Stimulated activated memory B cell treated with anti-CD40 and anti-IgM and Interleukin-4, amounts not matched to agents 10 μg/mL and 1 μg/mL and 100 μg/mL, for 72 hours (primary cell): ENCODE data around the gene FAM168B.
"Not testable (repeated sequence)": the region's sequence is repeated elsewhere in the genome, so short reads cannot be mapped to it uniquely, and the experiment has no call there.

Experiments
- ATAC-seq: fragments of 150-1000 bp; cut with Tn5 transposase; 2 replicates; pipeline ENCODE4 v1.10.0; 2021
- H3K27ac Mint-ChIP-seq: one replicate; pipeline ENCODE4 v1.8.0; 2022; ENCODE audit warnings: mild to moderate bottlenecking, mixed read lengths
- H3K27me3 Mint-ChIP-seq: one replicate; pipeline ENCODE4 v1.8.0; 2022; ENCODE audit warnings: mixed read lengths
- H3K36me3 Mint-ChIP-seq: one replicate; pipeline ENCODE4 v1.8.0; 2022; ENCODE audit warnings: mixed read lengths
- H3K4me1 Mint-ChIP-seq: one replicate; pipeline ENCODE4 v1.8.0; 2022; ENCODE audit warnings: mixed read lengths
- H3K4me3 Mint-ChIP-seq: one replicate; pipeline ENCODE4 v1.8.0; 2022; ENCODE audit warnings: mild to moderate bottlenecking, moderate library complexity, mixed read lengths
- H3K9me3 Mint-ChIP-seq: one replicate; pipeline ENCODE4 v1.8.0; 2022; ENCODE audit warnings: mixed read lengths

FAM168B gene, protein sequence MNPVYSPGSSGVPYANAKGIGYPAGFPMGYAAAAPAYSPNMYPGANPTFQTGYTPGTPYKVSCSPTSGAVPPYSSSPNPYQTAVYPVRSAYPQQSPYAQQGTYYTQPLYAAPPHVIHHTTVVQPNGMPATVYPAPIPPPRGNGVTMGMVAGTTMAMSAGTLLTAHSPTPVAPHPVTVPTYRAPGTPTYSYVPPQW

GRCh38 chr2:131093006-131093695 is at the start of gene FAM168B:
Gene FAM168B, minus strand, starts transcription at chr2:131093460. Its CDS starts 10,814 bp downstream, at chr2:131082646.
- ATAC-seq: peak; percentile 93
- Mint-ChIP-seq H3K4me3 (peak within 1 kb of the TSS; percentile 91), H3K27ac (peak within 1 kb of the TSS; percentile 95)

DNA sequence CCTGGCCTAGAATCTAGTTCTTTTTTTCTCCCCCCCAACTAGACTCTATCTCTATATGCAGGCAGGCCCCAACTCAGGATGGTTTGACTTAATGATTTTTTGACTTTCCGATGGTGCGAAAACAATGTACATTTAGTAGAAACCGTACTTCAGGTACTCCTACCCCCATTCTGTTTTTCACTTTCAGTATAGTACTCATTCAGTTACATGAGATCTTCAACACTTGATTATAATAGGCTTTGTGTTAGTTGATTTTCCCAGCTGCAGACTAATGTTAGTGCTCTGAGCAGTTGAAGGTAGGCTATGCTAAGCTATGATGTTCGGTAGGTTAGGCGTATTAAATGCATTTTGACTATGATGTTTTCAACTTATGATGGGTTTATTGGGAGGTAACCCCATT is 49.6 kb upstream of the FAM168B start:
- H3K36me3 Mint-ChIP-seq: peaks cover 58% of the 10 kb centered on the region
- peaks cover 24% of the 10 kb centered on the region for H3K4me1 Mint-ChIP-seq
- H3K27ac Mint-ChIP-seq: no peak overlapping the region
- H3K27me3 Mint-ChIP-seq: no peaks in the 10 kb centered on the region
- no peak for ATAC-seq
- H3K9me3 Mint-ChIP-seq: no peaks in the 10 kb centered on the region
- H3K4me3 Mint-ChIP-seq: no peak overlapping the region

More at GRCh38 chr2:131093006-131093695, at the start of gene FAM168B:
- Mint-ChIP-seq H3K27me3 (no peaks in the 10 kb centered on the region), H3K36me3 (peaks cover 12% of the 10 kb centered on the region), H3K4me1 (peaks cover 28% of the 10 kb centered on the region), H3K9me3 (no peaks in the 10 kb centered on the region)

DNA sequence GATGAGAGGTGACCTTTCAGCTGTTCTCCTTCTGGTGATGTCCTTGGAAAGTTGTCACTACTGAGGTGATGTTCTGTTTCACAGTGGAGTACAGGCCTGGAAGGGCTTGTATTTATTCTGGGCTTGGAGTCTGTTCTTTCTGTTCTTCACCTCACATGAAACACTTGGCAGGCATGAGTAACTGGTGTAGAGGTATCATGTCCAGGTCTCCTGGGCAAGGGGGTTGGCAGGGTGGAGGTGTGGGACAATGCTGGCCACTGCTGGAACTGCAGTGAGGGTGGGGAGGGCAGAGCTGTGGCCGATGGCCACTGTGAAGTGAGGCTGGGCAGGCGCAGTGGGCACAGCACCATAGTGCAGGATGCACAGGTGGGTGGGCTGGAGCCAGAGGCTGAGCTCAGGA is 47.3 kb upstream of the FAM168B start:
- Mint-ChIP-seq H3K4me1 (peaks cover 32% of the 10 kb centered on the region), H3K27me3 (no peaks in the 10 kb centered on the region), H3K27ac (no peak overlapping the region)

DNA sequence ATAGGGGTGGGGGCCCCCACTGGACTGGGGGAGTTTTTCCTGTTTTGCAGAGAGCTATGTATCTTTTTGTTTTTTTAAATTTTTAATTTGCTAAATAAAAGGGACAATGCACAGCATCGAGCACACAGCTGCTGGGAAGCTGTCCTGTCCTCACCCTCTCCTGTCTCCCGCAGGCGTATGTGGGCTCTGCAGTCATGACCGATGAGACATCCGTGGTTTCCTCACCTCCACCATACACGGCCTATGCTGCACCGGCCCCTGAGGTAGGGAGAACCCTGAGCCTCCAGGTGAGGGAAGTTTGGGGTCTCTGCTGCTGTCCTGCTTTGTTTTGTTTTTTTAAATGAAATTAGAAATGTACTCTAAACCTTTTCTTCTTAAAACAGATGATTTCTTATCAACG is 39.5 kb upstream of the FAM168B start:
- peaks cover 82% of the 10 kb centered on the region for H3K36me3 Mint-ChIP-seq
- H3K27me3 Mint-ChIP-seq: no peaks in the 10 kb centered on the region
- peaks cover 7% of the 10 kb centered on the region for H3K4me1 Mint-ChIP-seq
- no peak overlapping the region for H3K27ac Mint-ChIP-seq
- no peaks in the 10 kb centered on the region for H3K9me3 Mint-ChIP-seq
- no peak overlapping the region for H3K4me3 Mint-ChIP-seq
- no peak for ATAC-seq

More for the DNA sequence above, 47.3 kb upstream of the FAM168B start:
- no peak for ATAC-seq
- peaks cover 78% of the 10 kb centered on the region for H3K36me3 Mint-ChIP-seq
- H3K4me3 Mint-ChIP-seq: no peak overlapping the region
- H3K9me3 Mint-ChIP-seq: no peaks in the 10 kb centered on the region

- Mint-ChIP-seq H3K4me1 (no peaks in the 10 kb centered on the region), H3K27me3 (no peaks in the 10 kb centered on the region), H3K36me3 (peaks cover 80% of the 10 kb centered on the region), H3K4me3 (no peak overlapping the region), H3K9me3 (no peaks in the 10 kb centered on the region), H3K27ac (no peak overlapping the region)
- no peak for ATAC-seq
Observed at GRCh38 chr2:131130298-131130596, 37.0 kb upstream of the FAM168B start.

DNA sequence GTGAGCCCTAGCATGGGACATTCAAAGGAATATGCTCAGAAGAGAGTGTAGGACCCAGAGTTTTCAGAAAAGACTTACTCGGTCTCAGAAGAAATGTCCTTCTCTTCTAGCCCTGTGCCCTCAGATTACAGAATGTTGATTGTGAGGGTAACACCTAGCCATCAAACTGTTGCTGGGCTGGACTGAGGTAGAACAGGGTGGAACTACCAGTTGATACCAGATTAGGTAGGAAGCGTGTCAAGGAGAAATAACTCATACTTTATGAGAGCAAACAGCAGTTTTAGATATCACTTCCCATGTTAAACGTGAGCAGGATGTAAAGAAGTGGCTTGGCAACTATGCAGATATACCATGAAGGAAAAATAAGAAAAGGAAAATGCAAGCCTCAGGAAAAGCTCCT is 34.7 kb upstream of the FAM168B start:
- no peaks in the 10 kb centered on the region for H3K4me1 Mint-ChIP-seq
- H3K27ac Mint-ChIP-seq: no peak overlapping the region
- H3K36me3 Mint-ChIP-seq: peaks cover 76% of the 10 kb centered on the region
- H3K9me3 Mint-ChIP-seq: no peaks in the 10 kb centered on the region
- no peaks in the 10 kb centered on the region for H3K27me3 Mint-ChIP-seq
- H3K4me3 Mint-ChIP-seq: no peak overlapping the region
- ATAC-seq: no peak

GRCh38 chr2:131127076-131127475 is 33.8 kb upstream of the FAM168B start:
- H3K27me3 Mint-ChIP-seq: no peaks in the 10 kb centered on the region
- H3K4me1 Mint-ChIP-seq: no peaks in the 10 kb centered on the region
- peaks cover 79% of the 10 kb centered on the region for H3K36me3 Mint-ChIP-seq
- no peak overlapping the region for H3K27ac Mint-ChIP-seq
- H3K4me3 Mint-ChIP-seq: no peak overlapping the region
- H3K9me3 Mint-ChIP-seq: no peaks in the 10 kb centered on the region
- no peak for ATAC-seq

DNA sequence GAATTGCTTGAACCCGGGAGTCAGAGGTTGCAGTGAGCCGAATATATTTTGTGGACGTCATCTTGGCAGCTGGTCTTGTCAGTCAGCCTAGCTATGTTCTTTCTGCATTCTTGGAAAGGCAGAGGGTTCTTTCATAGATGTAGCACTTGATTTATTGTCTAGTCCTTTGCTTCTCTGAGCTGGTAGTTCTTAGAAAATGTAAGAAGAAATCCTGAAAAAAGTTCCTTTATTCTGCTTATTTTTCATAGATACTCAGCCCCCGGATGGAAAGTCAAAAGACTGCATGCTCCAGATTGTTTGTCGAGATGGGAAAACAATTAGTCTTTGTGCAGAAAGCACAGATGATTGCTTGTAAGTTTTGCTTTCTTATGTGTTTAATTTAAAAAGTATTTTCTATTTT is 33.2 kb upstream of the FAM168B start:
- Mint-ChIP-seq H3K27me3 (no peaks in the 10 kb centered on the region), H3K27ac (no peak overlapping the region), H3K36me3 (peaks cover 77% of the 10 kb centered on the region), H3K4me1 (no peaks in the 10 kb centered on the region), H3K9me3 (no peaks in the 10 kb centered on the region), H3K4me3 (no peak overlapping the region)
- no peak for ATAC-seq

- no peaks in the 10 kb centered on the region for H3K27me3 Mint-ChIP-seq
- H3K4me1 Mint-ChIP-seq: no peaks in the 10 kb centered on the region
- peaks cover 72% of the 10 kb centered on the region for H3K36me3 Mint-ChIP-seq
- ATAC-seq: no peak
- no peak overlapping the region for H3K4me3 Mint-ChIP-seq
- no peak overlapping the region for H3K27ac Mint-ChIP-seq
- no peaks in the 10 kb centered on the region for H3K9me3 Mint-ChIP-seq
Observed at GRCh38 chr2:131125195-131125757, 32.0 kb upstream of the FAM168B start.

DNA sequence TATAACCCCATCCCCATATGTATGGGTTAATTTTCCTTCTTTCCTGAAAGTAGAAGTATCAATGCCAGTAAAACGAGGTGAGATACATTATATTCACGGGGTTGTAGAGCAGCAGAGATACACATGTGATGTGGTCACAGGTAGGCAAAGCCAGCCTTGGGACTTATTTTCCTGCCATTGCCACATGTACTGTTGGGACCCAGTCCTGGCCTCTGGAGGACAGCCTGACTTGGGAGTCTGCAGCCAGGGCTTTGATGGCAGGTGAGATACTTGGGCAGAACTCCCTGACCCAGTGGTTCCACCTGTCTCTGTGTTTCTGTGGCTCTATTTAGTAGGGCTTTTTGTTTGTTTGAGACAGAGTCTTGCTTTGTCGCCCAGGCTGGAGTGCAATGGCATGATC is 29.9 kb upstream of the FAM168B start:
- H3K4me3 Mint-ChIP-seq: no peak overlapping the region
- no peak overlapping the region for H3K27ac Mint-ChIP-seq
- no peaks in the 10 kb centered on the region for H3K9me3 Mint-ChIP-seq
- ATAC-seq: no peak
- peaks cover 55% of the 10 kb centered on the region for H3K36me3 Mint-ChIP-seq
- H3K4me1 Mint-ChIP-seq: peaks cover 3% of the 10 kb centered on the region
- H3K27me3 Mint-ChIP-seq: no peaks in the 10 kb centered on the region

GRCh38 chr2:131122496-131122895 is 29.2 kb upstream of the FAM168B start:
- peaks cover 54% of the 10 kb centered on the region for H3K36me3 Mint-ChIP-seq
- no peak for ATAC-seq
- no peak overlapping the region for H3K4me3 Mint-ChIP-seq
- no peak overlapping the region for H3K27ac Mint-ChIP-seq
- no peaks in the 10 kb centered on the region for H3K9me3 Mint-ChIP-seq
- peaks cover 8% of the 10 kb centered on the region for H3K4me1 Mint-ChIP-seq
- H3K27me3 Mint-ChIP-seq: no peaks in the 10 kb centered on the region

DNA sequence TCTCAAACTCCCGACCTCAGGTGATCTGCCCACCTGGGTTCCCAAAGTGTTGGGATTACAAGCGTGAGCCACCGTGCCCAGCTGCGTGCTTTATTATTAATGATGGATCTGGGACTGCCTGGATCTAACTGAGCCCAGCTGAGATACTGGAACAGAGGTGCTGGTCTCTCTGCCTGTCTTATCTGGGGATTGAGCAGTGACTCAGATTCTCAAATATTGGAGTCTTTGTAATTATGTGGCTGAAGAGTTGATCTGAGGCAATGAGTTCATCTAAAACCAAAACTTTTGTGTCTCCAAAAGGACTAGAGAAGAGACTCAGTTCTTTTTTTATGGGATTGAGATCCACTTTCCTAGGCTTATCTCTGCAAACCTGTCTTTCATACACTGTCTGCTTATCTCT is 28.2 kb upstream of the FAM168B start:
- Mint-ChIP-seq H3K27ac (no peak overlapping the region), H3K9me3 (no peaks in the 10 kb centered on the region), H3K4me1 (peaks cover 8% of the 10 kb centered on the region), H3K4me3 (no peak overlapping the region), H3K36me3 (peaks cover 56% of the 10 kb centered on the region), H3K27me3 (no peaks in the 10 kb centered on the region)
- ATAC-seq: no peak

GRCh38 chr2:131120815-131121317 is 27.6 kb upstream of the FAM168B start:
- Mint-ChIP-seq H3K27ac (no peak overlapping the region), H3K4me3 (no peak overlapping the region), H3K9me3 (no peaks in the 10 kb centered on the region), H3K27me3 (no peaks in the 10 kb centered on the region), H3K4me1 (peaks cover 8% of the 10 kb centered on the region), H3K36me3 (peaks cover 57% of the 10 kb centered on the region)
- ATAC-seq: no peak

DNA sequence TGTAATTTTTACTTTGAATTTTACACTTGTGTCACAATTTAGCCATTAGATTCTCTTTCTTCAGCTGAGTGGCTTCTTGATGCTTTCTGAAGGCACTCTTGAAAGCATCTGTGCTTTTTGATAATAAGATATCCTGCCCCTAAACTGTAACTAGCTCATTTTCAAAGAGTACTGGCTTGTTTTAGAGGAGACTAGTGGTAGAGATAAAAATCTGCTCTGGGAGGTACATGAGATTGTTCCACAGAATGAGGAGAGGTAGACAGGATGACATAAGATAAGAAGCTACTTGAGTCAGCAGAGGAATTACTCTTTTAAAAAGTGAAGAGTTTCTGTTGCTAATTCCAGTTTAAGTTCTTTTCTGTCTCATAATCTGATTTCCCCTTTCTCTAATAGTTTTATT is 22.5 kb upstream of the FAM168B start:
- no peak overlapping the region for H3K4me3 Mint-ChIP-seq
- ATAC-seq: no peak
- peaks cover 6% of the 10 kb centered on the region for H3K9me3 Mint-ChIP-seq
- no peak overlapping the region for H3K27ac Mint-ChIP-seq
- H3K4me1 Mint-ChIP-seq: peaks cover 43% of the 10 kb centered on the region
- no peaks in the 10 kb centered on the region for H3K27me3 Mint-ChIP-seq
- H3K36me3 Mint-ChIP-seq: peaks cover 76% of the 10 kb centered on the region

GRCh38 chr2:131114950-131115349 is 21.7 kb upstream of the FAM168B start:
- H3K27me3 Mint-ChIP-seq, H3K4me3 Mint-ChIP-seq, ATAC-seq, H3K9me3 Mint-ChIP-seq: not testable (repeated sequence)
- Mint-ChIP-seq H3K27ac (peak overlapping the region; percentile 38), H3K36me3 (peaks cover 78% of the 10 kb centered on the region), H3K4me1 (peaks cover 51% of the 10 kb centered on the region)
